Testis (tissue), 2 donors: ENCODE measurements around the gene POLE.

Experiments used
- POLR2A ChIP-seq: fragments of 450-650 bp; IDR thresholded peaks from one replicate; pipeline ENCODE4 v1.6.1; 2017; ENCODE audit warnings: antibody characterized with exemption, mild to moderate bottlenecking, moderate library complexity
- TF ChIP-seq, protein P1 (sequence below), 3 experiments: fragments of 450-650 bp in 2 of 3; fragments of 200-600 bp in 1 of 3; sonication (generic) in 1 of 3; IDR thresholded peaks; one replicate each; pipeline ENCODE4 v1.5.1; 2016 to 2019; ENCODE audit warnings: antibody characterized with exemption in 3 of 3, mild to moderate bottlenecking in 2 of 3, moderate library complexity in 1 of 3

DNA sequence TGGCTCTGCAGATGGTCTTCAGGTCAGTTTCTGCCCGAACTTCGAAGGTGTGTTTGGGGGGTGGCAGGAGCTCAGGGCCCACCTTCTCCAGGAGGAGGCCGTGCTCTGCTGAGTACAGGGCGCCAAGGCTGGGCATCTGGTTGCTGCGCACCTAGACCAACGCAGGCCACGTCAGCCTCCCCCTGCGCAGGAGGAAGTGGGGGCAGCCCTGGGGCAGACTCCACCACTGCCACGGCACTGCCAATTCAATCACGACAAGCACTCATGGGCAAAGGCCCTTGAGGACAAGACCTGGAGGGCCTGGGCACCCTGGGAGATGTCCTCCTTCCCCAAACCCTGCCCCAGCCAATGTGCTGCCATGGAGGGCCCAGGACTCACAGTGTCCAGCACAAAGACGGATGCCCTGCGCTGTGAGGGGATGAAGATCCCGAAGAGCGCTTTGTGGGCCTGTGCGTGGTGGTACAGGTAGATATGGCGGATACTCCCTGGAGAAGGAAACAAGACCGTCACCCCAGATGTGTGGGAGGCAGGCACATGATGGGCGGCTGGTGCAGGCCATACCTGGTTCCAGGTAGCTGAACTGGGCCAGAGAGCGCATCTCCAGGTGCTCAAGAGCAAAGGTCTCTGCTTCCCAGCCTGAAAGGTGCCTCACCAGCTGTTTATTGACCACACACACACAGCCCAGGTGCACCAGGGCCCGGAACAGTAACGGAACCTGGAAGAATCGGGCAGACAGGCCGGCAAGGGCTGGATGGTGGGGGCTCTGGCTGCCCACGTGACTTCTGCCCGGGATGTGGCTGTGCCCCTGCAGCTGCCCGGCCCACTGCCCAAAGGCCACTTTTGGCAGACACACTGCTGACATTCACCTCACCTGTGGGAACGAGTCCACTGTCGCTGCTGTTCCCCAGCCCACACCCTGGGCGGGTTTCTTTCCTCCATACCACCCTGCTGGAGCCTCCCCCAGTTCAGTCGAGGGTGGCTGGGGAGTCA lies 44.0 kb downstream of the POLE start:
- TF ChIP-seq, protein P1, sequence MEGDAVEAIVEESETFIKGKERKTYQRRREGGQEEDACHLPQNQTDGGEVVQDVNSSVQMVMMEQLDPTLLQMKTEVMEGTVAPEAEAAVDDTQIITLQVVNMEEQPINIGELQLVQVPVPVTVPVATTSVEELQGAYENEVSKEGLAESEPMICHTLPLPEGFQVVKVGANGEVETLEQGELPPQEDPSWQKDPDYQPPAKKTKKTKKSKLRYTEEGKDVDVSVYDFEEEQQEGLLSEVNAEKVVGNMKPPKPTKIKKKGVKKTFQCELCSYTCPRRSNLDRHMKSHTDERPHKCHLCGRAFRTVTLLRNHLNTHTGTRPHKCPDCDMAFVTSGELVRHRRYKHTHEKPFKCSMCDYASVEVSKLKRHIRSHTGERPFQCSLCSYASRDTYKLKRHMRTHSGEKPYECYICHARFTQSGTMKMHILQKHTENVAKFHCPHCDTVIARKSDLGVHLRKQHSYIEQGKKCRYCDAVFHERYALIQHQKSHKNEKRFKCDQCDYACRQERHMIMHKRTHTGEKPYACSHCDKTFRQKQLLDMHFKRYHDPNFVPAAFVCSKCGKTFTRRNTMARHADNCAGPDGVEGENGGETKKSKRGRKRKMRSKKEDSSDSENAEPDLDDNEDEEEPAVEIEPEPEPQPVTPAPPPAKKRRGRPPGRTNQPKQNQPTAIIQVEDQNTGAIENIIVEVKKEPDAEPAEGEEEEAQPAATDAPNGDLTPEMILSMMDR (IDR thresholded peaks at IDR 0.05): no peak
- no peak for TF ChIP-seq POLR2A
